H1 (cell line): ENCODE measurements around the gene SLX4IP. TPM values are rescaled to one million over a fixed set of nuclear protein-coding genes. Genes with fewer than 3 reads are reported as not detected.

Source experiments
- ATF3 ChIP-seq: IDR thresholded peaks from 2 replicates; pipeline ENCODE4 v1.6.1; 2011; ENCODE audit warnings: low read depth, mild to moderate bottlenecking, low read length; ENCODE audit not compliant: insufficient read depth
- CBX8 ChIP-seq: fragments of 300-800, 300-1000 bp; sonication (generic); IDR thresholded peaks from 2 replicates; pipeline ENCODE4 v1.7.1; 2016; ENCODE audit warnings: low read depth, low read length, borderline replicate concordance
- CHD1 ChIP-seq: IDR thresholded peaks from 2 replicates; pipeline ENCODE4 v1.6.1; 2012; ENCODE audit warnings: low read depth, low read length, improper control_type of control experiment
- EGR1 ChIP-seq: IDR thresholded peaks from 2 replicates; pipeline ENCODE4 v1.6.1; 2011; ENCODE audit warnings: low read depth, low read length, borderline replicate concordance
- JUND ChIP-seq: IDR thresholded peaks from 2 replicates; pipeline ENCODE4 v1.6.1; 2011; ENCODE audit warnings: mild to moderate bottlenecking, improper control_type of control experiment, low read length
- SIRT6 ChIP-seq: IDR thresholded peaks from one replicate; pipeline ENCODE4 v1.7.1; 2012; ENCODE audit warnings: low read length, inconsistent platforms
- SIX5 ChIP-seq: IDR thresholded peaks from 2 replicates; pipeline ENCODE4 v1.6.1; 2011; ENCODE audit warnings: mild to moderate bottlenecking, low read depth, low read length
- SP2 ChIP-seq: IDR thresholded peaks from 2 replicates; pipeline ENCODE4 v1.6.1; 2012; ENCODE audit warnings: mild to moderate bottlenecking, low read length, inconsistent platforms
- polyA plus RNA-seq, 7 experiments: library from polyadenylated mRNA; depleted of rRNA in 3 of 7; stranded (reverse) in 5 of 7; unstranded in 2 of 7; fragments of >200 nt in 5 of 7; fragments of 200-250 nt in 2 of 7; gene quantifications; 1 replicate in 5 of 7; 2 replicates in 1 of 7; 4 replicates in 1 of 7; pipeline versions ENCODE4 v1.2.1 to v1.2.3, GENCODE V29; 2011 to 2013; ENCODE audit warnings: missing spikeins in 2 of 7, mixed read lengths in 2 of 7
- total RNA-seq: library from RNA; stranded (reverse); fragmentation: NEBNext Ultra II Directional; extraction: Animal tissue kit (Norgen Biotek cat#: 25700); gene quantifications from 2 replicates; pipeline ENCODE4 v1.2.1, GENCODE V29; 2021

SLX4IP gene
- total and polyA plus RNA-seq, 2 of the 8 experiments (the other 6 are each of a cell fraction or from before 2014, with no cell fraction given): 2.4 to 8.7 TPM

- no peak for TF ChIP-seq ATF3
- TF ChIP-seq JUND: no peak
- no peak for TF ChIP-seq SIX5
- TF ChIP-seq CHD1: no peak
- TF ChIP-seq CBX8: no peak
- TF ChIP-seq SIRT6: no peak
- no peak for TF ChIP-seq SP2
- no peak for TF ChIP-seq EGR1
- TF ChIP-seq, all 59 proteins: peak for 0
Observed at GRCh38 chr20:10521068-10521831, 86.1 kb downstream of the SLX4IP start (continued).
